Measurements from ENCODE around the gene ITGB4. TPM values are rescaled to one million over a fixed set of nuclear protein-coding genes. Genes with fewer than 3 reads are reported as not detected.
A peak's percentile ranks its signal among the peaks of the same experiment; 100 is the strongest.

The ITGB4 gene
- total and polyA plus RNA-seq, 2 of the 13 experiments (the other 11 are each of a cell fraction or from before 2014, with no cell fraction given): 6.9 to 14.5 TPM

GRCh38 chr17:75764711-75765421 lies 43.6 kb downstream of the ITGB4 start, which contains the start of gene GALK1 (continued):
- TF ChIP-seq AHDC1 (CRISPR knock-in tag; IDR thresholded peaks at IDR 0.05; ENCODE audit: borderline replicate concordance) (0 out of 2 replicates have a peak, but pooled peaks have one; percentile 18), NCOA1 (CRISPR knock-in tag; IDR thresholded peaks at IDR 0.05) (peak; percentile 38; the same call in 1 of the 2 replicates), GATAD2A (CRISPR knock-in tag; IDR thresholded peaks at IDR 0.05) (peak; percentile 74; the same call in 1 of the 2 replicates), ZNF589 (CRISPR knock-in tag; conservative IDR thresholded peaks at IDR 0.05) (peak; percentile 37; the same call in 1 of the 2 replicates), JUND (CRISPR knock-in tag; IDR thresholded peaks at IDR 0.05) (peak; percentile 58; the same call in 1 of the 2 replicates), TP53 (CRISPR knock-in tag; conservative IDR thresholded peaks at IDR 0.05) (peak; percentile 65; the same call in 1 of the 2 replicates), NCOA5 (CRISPR knock-in tag; IDR thresholded peaks at IDR 0.05) (no peak), REXO4 (CRISPR knock-in tag; IDR thresholded peaks at IDR 0.05; ENCODE audit: borderline replicate concordance) (no peak), YEATS4 (CRISPR knock-in tag; IDR thresholded peaks at IDR 0.05; ENCODE audit: borderline replicate concordance) (peak; percentile 57; the same call in 1 of the 2 replicates), ZSCAN20 (CRISPR knock-in tag; IDR thresholded peaks at IDR 0.05; ENCODE audit: borderline replicate concordance) (peak; percentile 59; the same call in 1 of the 2 replicates), ZNF746 (CRISPR knock-in tag; IDR thresholded peaks at IDR 0.05) (no peak), SOX6 (IDR thresholded peaks at IDR 0.05) (no peak), SOX6 (CRISPR knock-in tag; IDR thresholded peaks at IDR 0.05) (0 out of 2 replicates have a peak, but pooled peaks have one; percentile 8), YY1 (IDR thresholded peaks at IDR 0.05; ENCODE audit: insufficient read depth, insufficient replicate concordance, low read depth, low read length) (peak; percentile 72), ATF4 (CRISPR knock-in tag; IDR thresholded peaks at IDR 0.05) (no peak), TEAD3 (CRISPR knock-in tag; optimal IDR thresholded peaks at IDR 0.05; ENCODE audit: borderline replicate concordance) (peak; percentile 40), ZNF33B (CRISPR knock-in tag; IDR thresholded peaks at IDR 0.05) (no peak), ERF (CRISPR knock-in tag; IDR thresholded peaks at IDR 0.05) (no peak), FOXP1 (IDR thresholded peaks at IDR 0.05) (no peak), FOXP1 (CRISPR knock-in tag; IDR thresholded peaks at IDR 0.05) (no peak), ZNF281 (CRISPR knock-in tag; IDR thresholded peaks at IDR 0.05; ENCODE audit: borderline replicate concordance) (peak; percentile 41), ZFY (CRISPR knock-in tag; IDR thresholded peaks at IDR 0.05) (peak; percentile 81)
